Esophagus squamous epithelium (tissue), 4 donors: ENCODE measurements around the gene CSHL1.
"Not testable (repeated sequence)": the region's sequence is repeated elsewhere in the genome, so short reads cannot be mapped to it uniquely, and the experiment has no call there.

Source experiments
- CTCF ChIP-seq, 6 experiments: fragments of 450-650 bp in 4 of 6; fragments of 200-600 bp in 2 of 6; sonication (generic) in 2 of 6; IDR thresholded peaks; one replicate each; pipeline ENCODE4 v1.5.1; 2016 to 2019; ENCODE audit warnings: antibody characterized with exemption in 6 of 6, mild to moderate bottlenecking in 4 of 6, moderate library complexity in 4 of 6
- POLR2A ChIP-seq, 4 donors: fragments of 450-650 bp; IDR thresholded peaks; one replicate each; pipeline ENCODE4 v1.6.1; 2017; ENCODE audit warnings: antibody characterized with exemption in 4 of 4, mild to moderate bottlenecking in 4 of 4, moderate library complexity in 3 of 4

- not testable (repeated sequence) for TF ChIP-seq POLR2A, CTCF (IDR thresholded peaks at IDR 0.05)
Measured at GRCh38 chr17:63870292-63870665, 40.8 kb downstream of the CSHL1 start.
